Right hindlimb (tissue), 1 donor: ENCODE data around the gene SH2D2A.

Experiments
- DNase-seq: peaks from one replicate; pipeline ENCODE4 v3.0.0-alpha.2; 2018

SH2D2A gene

GRCh38 chr1:156822680-156823079, 6.0 kb upstream of the SH2D2A start:
- no peak for DNase-seq

DNA sequence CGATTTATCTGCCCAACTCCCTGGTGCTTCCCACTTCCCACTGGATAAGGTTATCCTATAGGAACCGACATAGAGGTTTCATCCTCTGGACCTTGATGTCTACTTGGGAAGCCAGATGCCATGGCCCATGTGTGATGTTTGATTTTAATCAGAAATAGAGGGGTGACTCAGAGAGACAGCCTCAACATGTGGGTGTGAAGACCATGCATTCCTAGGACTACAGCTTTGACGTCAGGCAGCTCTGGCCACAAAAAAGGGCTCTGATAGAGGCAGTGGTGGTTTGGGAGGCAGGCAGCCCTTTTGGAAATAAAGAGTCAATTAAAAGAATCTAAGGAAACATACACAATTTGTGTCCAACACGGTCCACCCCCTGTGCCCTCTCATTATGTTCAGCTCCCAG, 5.2 kb upstream of the SH2D2A start:
- no peak for DNase-seq

GRCh38 chr1:156815961-156816422, 656 bp downstream of the SH2D2A start:
- no peak for DNase-seq

DNA sequence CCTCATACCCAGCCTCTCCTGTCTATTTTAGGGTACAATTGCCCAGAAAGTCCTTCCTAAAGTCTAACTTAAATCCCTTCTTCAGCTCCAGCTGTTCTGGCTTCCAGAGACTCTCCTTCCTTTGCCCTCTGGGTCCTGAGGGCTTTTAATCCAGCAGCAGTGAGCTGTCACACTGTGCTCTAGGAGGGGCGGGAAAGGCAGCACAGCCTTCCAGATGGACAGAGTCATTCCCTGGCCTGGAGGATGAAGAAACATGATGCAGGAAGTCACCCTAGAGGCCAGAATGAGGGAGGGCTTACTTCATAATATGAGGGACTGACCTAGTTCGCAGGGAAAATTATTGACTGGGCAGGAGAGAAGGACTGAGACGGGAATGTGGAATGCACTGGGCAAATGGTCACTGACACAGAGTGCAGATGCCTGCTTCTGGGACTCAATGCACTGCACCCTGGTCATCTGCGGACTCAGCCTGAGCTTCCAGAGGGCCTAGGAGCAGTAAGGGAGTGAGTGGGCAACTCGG, 1.3 kb downstream of the SH2D2A start:
- DNase-seq = peak; percentile 83

DNA sequence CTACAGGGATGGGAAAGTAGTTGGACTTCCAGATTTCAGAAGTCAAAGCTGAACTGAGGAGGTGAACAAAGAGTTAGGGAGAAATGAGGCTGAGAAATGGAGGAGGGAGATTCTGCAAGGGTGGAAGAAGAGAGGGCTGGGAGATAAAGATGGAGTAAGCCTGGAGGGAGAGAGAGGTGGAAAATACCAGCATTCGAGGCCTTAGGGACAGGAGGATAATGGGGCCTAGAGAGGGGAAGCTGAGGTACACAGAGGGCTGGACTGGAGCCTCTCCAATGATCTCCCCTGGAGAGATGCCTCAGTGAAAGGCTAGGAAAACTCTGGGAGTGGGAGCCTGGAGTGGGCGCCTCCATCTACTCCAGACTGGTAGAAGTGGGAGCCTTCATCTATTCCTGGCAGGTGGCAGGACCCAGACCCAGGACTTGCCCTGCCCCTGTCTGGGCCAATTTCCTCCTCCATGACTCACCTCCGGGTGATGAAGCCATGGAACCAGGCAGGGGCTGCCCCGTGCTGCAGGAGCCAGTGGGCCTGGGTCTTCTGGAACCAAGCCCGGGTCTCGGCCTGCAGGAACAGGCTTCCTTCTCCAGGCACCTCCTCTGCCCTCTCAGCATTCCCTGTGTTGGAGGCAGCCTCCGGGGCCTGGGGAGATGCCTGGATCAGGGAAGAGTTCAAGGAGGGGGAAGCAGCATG, 1.9 kb downstream of the SH2D2A start:
- DNase-seq = no peak

- peak; percentile 67 for DNase-seq
These were observed 2.7 kb downstream of the SH2D2A start for GRCh38 chr1:156813750-156814570.

DNA sequence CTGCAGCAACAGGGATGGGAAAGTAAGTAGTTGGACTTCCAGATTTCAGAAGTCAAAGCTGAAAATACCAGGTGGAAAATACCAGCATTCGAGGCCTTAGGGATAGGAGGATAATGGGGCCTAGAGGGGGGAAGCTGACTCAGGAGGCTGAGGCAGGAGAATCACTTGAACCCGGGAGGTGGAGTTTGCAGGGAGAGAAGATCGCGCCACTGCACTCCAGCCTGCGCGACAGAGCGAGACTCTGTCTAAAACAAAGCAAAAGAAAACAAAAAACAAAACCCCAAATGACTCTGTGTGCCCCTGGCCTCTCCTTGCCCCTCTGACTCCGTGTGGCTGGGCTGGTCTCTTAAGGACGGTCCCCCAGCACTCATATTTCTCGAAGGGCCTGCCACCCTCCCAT, 3.4 kb downstream of the SH2D2A start:
- no peak for DNase-seq

GRCh38 chr1:156812293-156812990, 4.2 kb downstream of the SH2D2A start:
- DNase-seq = no peak

DNA sequence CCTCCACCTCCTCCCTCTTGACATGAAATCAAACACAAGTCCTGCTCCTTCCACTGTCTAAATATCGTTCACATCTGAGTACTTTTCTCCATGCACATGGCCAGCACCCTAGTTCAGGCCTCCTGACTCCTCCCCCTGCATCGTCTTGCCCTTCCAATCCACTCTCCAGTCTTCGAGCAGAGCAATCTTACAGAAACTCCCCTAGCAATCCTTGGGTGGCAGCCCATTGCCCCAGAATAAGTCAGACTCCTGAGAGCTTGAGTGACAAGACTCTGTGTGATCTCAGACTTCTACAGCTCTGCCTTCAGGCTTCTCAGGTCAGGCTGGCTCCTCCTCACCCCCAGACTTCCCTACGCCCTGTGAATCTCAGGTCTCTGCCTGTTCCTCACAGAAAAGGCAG, 5.5 kb downstream of the SH2D2A start:
- no peak for DNase-seq

DNA sequence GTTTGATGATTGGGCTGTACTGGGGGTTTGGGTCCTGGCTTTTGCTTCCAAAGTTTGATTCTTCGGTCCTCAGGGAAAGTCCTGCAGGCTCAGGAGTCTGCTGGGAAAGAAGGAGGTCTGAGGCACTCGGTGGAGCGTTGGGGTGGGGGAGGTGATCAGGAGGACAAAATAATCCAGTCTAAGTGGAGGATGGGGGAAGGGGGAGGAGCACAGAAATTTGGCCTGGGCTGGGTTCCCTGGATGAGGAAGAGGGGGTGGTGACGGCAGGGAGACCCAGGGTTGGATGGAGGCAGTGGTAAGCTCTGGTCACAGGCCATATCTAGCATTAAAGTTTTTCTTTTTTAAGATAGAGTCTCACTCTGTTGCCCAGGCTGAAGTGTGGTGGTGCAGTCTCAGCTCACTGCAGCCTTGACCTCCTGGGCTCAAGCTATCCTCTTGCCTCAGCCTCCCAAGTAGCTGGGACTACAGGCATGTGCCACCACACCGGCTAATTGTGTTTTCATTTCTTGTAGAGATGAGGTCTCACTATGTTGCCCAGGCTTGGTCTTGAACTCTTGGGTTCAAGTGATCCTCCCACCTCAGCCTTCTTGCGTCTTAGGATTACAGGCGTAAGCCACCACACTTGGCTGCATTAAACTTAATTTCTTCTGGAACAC, 6.8 kb downstream of the SH2D2A start:
- DNase-seq = no peak

- no peak for DNase-seq
These were observed 7.4 kb downstream of the SH2D2A start for GRCh38 chr1:156809281-156809680.

- no peak for DNase-seq
These were observed 8.2 kb downstream of the SH2D2A start for GRCh38 chr1:156808186-156809030.

GRCh38 chr1:156807627-156808026, 9.0 kb downstream of the SH2D2A start:
- DNase-seq = no peak

GRCh38 chr1:156806512-156807440, 9.9 kb downstream of the SH2D2A start:
- DNase-seq = no peak

GRCh38 chr1:156805766-156806511, 10.7 kb downstream of the SH2D2A start:
- DNase-seq = no peak

GRCh38 chr1:156804572-156805243, 11.9 kb downstream of the SH2D2A start:
- no peak for DNase-seq

DNA sequence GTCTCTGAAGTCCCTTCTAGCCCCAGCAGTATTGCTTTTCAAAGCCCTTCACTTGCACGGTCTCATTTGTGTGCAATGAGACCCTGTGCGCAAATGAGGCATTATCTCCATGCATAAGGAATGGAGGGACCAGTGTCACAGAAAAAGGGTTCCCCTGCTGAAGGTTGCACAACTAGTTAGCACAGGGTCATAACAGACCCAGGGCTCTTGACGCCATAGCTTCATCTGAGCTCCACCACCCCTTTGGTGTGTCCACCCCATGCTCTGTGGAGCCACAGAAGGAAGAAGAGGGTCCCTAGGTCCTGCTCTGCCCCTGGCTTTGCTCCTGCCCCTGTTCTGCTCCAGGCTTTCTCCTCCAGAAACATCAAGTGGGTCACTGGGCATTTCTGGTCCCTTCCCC, 12.6 kb downstream of the SH2D2A start:
- no peak for DNase-seq

GRCh38 chr1:156803086-156803851, 13.4 kb downstream of the SH2D2A start:
- no peak for DNase-seq
